ENCODE measurements around the gene KRT4. TPM values are rescaled to one million over a fixed set of nuclear protein-coding genes. Genes with fewer than 3 reads are reported as not detected.
"Not testable (repeated sequence)": the region's sequence is repeated elsewhere in the genome, so short reads cannot be mapped to it uniquely, and the experiment has no call there.

The KRT4 gene
- 1 to 10 TPM in 1 of 8 experiments, under 1 TPM in 4, not detected in 3; 0.14 to 1.7 (median 0.66) TPM for total RNA-seq

DNA sequence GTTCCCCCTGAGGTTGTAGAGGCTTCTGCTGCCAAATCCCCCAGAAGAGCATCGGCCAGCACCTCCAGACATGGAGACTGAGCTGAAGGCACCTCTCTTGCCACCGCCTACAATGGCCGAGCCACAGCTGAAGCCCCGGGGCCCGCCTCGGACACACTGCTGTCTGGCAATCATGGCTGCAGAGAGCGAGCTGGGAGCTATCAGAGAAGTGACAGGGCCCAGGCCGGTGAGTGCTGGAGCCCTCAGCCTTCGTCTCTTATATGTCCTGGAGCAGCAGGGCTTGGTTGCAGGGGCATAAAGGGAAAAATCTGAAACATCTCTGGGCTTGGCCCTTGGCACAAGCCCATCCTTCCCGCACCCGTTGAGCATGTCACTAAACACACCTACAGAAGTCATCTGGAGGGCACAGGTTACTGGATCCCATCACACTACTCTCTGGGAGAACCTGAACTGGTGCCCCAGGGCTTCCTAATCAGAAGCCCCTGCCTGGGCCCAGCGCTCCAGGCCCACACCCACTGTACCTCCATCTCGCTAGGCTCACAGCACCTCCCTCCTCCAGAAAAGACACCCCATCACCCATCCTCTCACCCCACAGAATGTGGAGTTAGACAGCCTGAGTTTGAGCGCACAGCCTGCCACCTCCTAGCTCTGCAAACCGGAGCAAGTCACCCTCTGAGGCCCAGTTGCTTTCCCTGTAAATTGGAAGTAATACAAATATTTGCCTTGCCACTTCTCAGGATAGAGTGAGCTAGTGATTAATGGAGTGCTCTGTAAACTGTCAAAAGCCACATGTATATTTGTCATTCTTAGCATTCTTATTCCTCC, at the start of gene KRT4:
TSS of gene KRT4 (minus strand) at position 232 of the 825 bp plus-strand sequence. CDS start at position 174, 58 bp downstream.
- in situ Hi-C loops (cut with MboI; ENCODE audit: low pct_unique_long_range_greater_than_20kb in 2 of 9, low sequenced_read_pairs in 9 of 9, unreplicated experiment in 9 of 9) = no loop called here
- Histone ChIP-seq H3K27ac (no peak within 1 kb of the TSS), H3K4me3 (no peak within 1 kb of the TSS), H3K4me1 (replicated peaks in 1 of 2) (peaks cover 0 to 6% of the 10 kb centered on the region in 2 donors)
- ATAC-seq (replicated peaks in 6 of 8) = peak in 1 of 8 experiments; percentile 91
- 27 to 100% (median 92%) methylated on average over 1 to 5 of the region's 15 CpGs; no CpG with 5 or more reads in 3 of the 10 experiments for WGBS, 10 experiments

- no peak for ATAC-seq (replicated peaks in 6 of 8)
These were observed 48.1 kb upstream of the KRT4 start for GRCh38 chr12:52862023-52862422.

DNA sequence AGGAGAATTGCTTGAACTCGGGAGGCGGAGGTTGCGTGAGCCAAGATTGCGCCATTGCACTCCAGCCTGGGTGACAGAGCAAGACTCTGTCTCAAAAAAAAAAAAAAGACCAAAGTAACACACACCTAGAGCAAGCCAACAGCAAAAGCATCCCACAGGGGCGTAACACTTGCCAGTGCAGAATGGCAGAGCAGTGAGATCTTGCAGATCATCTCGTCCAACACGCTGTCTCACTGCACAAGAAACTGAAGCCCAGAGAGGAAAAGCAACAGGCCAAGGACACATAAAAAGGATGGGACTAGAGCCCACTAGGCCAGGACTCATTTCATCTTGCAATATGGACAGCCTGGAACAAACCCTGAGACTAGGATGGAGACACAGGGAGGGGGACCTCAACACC, 47.6 kb upstream of the KRT4 start:
- no peak overlapping the region for H3K4me3 ChIP-seq
- in situ Hi-C loops (cut with MboI; ENCODE audit: low pct_unique_long_range_greater_than_20kb in 2 of 9, low sequenced_read_pairs in 9 of 9, unreplicated experiment in 9 of 9) = loop anchor here in 3 of 9 experiments (10.0 to 25.0 kb wide), 3 partner anchors 199 to 277 kb away; partner anchors contain the start of gene KRT2 (in 1 of the 3)
- no peak for ATAC-seq (replicated peaks in 6 of 8)
- H3K27ac ChIP-seq = no peak overlapping the region
- no peaks in the 10 kb centered on the region for H3K4me1 ChIP-seq (replicated peaks in 1 of 2)
- WGBS, 10 experiments = 60 to 100% (median 77%) methylated on average over 1 to 6 of the region's 7 CpGs; no CpG with 5 or more reads in 5 of the 10 experiments

More at GRCh38 chr12:52862023-52862422, 48.1 kb upstream of the KRT4 start:
- H3K4me3 ChIP-seq = no peak overlapping the region
- in situ Hi-C loops (cut with MboI; ENCODE audit: low pct_unique_long_range_greater_than_20kb in 2 of 9, low sequenced_read_pairs in 9 of 9, unreplicated experiment in 9 of 9) = loop anchor here in 3 of 9 experiments (10.0 to 25.0 kb wide), 3 partner anchors 200 to 277 kb away; partner anchors contain the start of gene KRT2 (in 1 of the 3)
- no peak overlapping the region for H3K27ac ChIP-seq
- 0 to 100% (median 20%) methylated on average over 1 to 2 of the region's 2 CpGs; no CpG with 5 or more reads in 5 of the 10 experiments for WGBS, 10 experiments
- H3K4me1 ChIP-seq (replicated peaks in 1 of 2) = no peaks in the 10 kb centered on the region

GRCh38 chr12:52860102-52860823, 46.3 kb upstream of the KRT4 start:
- 21 to 73% (median 65%) methylated on average over 3 of the region's 6 CpGs; no CpG with 5 or more reads in 6 of the 10 experiments for WGBS, 10 experiments
- Histone ChIP-seq H3K4me1 (replicated peaks in 1 of 2) (no peaks in the 10 kb centered on the region), H3K27ac (no peak overlapping the region), H3K4me3 (no peak overlapping the region)
- peak in 3 of 8 experiments; percentile 98 to 99 (median 99) for ATAC-seq (replicated peaks in 6 of 8)
- in situ Hi-C loops (cut with MboI; ENCODE audit: low pct_unique_long_range_greater_than_20kb in 2 of 9, low sequenced_read_pairs in 9 of 9, unreplicated experiment in 9 of 9) = loop anchor here in 3 of 9 experiments (10.0 to 25.0 kb wide), 3 partner anchors 198 to 275 kb away; partner anchors contain the start of gene KRT2 (in 1 of the 3)

DNA sequence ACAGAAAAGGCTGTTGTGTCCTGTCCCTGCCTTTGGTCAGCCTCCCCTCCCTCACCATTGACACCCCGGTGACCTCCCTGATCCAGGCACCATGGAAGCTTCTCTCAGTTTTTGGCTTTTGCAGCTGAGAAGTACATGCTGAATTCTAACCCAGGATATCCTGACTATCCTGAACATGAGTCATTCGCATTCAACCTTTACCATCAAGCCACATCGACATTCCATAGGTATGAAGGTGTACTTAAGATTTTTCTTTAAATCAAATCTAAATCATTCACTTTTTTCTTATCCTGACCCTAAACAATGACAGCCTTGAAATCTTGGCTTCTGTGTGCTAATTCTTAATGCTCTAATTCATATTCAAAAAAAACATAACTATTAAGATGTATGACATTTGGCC, 43.6 kb upstream of the KRT4 start:
- no peaks in the 10 kb centered on the region for H3K4me1 ChIP-seq (replicated peaks in 1 of 2)
- WGBS, 10 experiments = 63 to 100% (median 95%) methylated on average over 1 to 3 of the region's 3 CpGs; no CpG with 5 or more reads in 2 of the 10 experiments
- in situ Hi-C loops (cut with MboI; ENCODE audit: low pct_unique_long_range_greater_than_20kb in 2 of 9, low sequenced_read_pairs in 9 of 9, unreplicated experiment in 9 of 9) = loop anchor here in 2 of 9 experiments (25.0 kb wide), 2 partner anchors 195 to 270 kb away; partner anchors contain the start of gene KRT2 (in 1 of the 2)
- ATAC-seq (replicated peaks in 6 of 8) = no peak
- H3K4me3 ChIP-seq = no peak overlapping the region
- no peak overlapping the region for H3K27ac ChIP-seq

- H3K4me1 ChIP-seq (replicated peaks in 1 of 2) = no peaks in the 10 kb centered on the region
- no peak overlapping the region for H3K27ac ChIP-seq
- WGBS, 10 experiments = 17 to 91% (median 77%) methylated on average over 1 to 3 of the region's 3 CpGs; no CpG with 5 or more reads in 4 of the 10 experiments
- no peak overlapping the region for H3K4me3 ChIP-seq
- in situ Hi-C loops (cut with MboI; ENCODE audit: low pct_unique_long_range_greater_than_20kb in 2 of 9, low sequenced_read_pairs in 9 of 9, unreplicated experiment in 9 of 9) = loop anchor here in 2 of 9 experiments (25.0 kb wide), 2 partner anchors 194 to 269 kb away; partner anchors contain the start of gene KRT2 (in 1 of the 2)
- no peak for ATAC-seq (replicated peaks in 6 of 8)
These were observed 42.9 kb upstream of the KRT4 start for GRCh38 chr12:52856787-52857186.

DNA sequence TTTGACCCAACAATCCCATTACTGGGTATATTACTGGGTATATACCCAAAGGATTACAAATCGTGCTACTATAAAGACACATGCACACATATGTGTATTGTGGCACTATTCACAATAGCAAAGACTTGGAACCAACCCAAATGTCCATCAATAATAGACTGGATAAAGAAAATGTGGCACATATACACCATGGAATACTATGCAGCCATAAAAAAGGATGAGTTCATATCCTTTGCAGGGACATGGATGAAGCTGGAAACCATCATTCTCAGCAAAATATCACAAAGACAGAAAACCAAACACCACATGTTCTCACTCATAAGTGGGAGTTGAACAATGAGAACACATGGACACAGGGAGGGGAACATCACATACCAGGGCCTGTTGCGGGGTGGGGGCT, 42.2 kb upstream of the KRT4 start:
- not testable (repeated sequence) for H3K4me1 ChIP-seq (replicated peaks in 1 of 2); ATAC-seq (replicated peaks in 6 of 8); H3K4me3 ChIP-seq; H3K27ac ChIP-seq
- WGBS, 10 experiments = 50 to 100% (median 86%) methylated on average over 1 of the region's 2 CpGs; no CpG with 5 or more reads in 7 of the 10 experiments
- in situ Hi-C loops (cut with MboI; ENCODE audit: low pct_unique_long_range_greater_than_20kb in 2 of 9, low sequenced_read_pairs in 9 of 9, unreplicated experiment in 9 of 9) = loop anchor here in 2 of 9 experiments (25.0 kb wide), 2 partner anchors 194 to 269 kb away; partner anchors contain the start of gene KRT2 (in 1 of the 2)

- no peak for ATAC-seq (replicated peaks in 6 of 8)
These were observed 37.9 kb upstream of the KRT4 start for GRCh38 chr12:52851787-52852186.

GRCh38 chr12:52850681-52851080, 36.8 kb upstream of the KRT4 start:
- Histone ChIP-seq H3K27ac (no peak overlapping the region), H3K4me3 (no peak overlapping the region), H3K4me1 (replicated peaks in 1 of 2) (no peaks in the 10 kb centered on the region)
- WGBS, 10 experiments = 29 to 100% (median 80%) methylated on average over 1 to 3 of the region's 5 CpGs; no CpG with 5 or more reads in 5 of the 10 experiments
- in situ Hi-C loops (cut with MboI; ENCODE audit: low pct_unique_long_range_greater_than_20kb in 2 of 9, low sequenced_read_pairs in 9 of 9, unreplicated experiment in 9 of 9) = loop anchor here in 2 of 9 experiments (25.0 kb wide), 2 partner anchors 188 to 263 kb away; partner anchors contain the start of gene KRT2 (in 1 of the 2)
- no peak for ATAC-seq (replicated peaks in 6 of 8)

More at GRCh38 chr12:52851787-52852186, 37.9 kb upstream of the KRT4 start:
- Histone ChIP-seq H3K4me3 (no peak overlapping the region), H3K27ac (no peak overlapping the region), H3K4me1 (replicated peaks in 1 of 2) (no peaks in the 10 kb centered on the region)
- in situ Hi-C loops (cut with MboI; ENCODE audit: low pct_unique_long_range_greater_than_20kb in 2 of 9, low sequenced_read_pairs in 9 of 9, unreplicated experiment in 9 of 9) = loop anchor here in 2 of 9 experiments (25.0 kb wide), 2 partner anchors 189 to 264 kb away; partner anchors contain the start of gene KRT2 (in 1 of the 2)

DNA sequence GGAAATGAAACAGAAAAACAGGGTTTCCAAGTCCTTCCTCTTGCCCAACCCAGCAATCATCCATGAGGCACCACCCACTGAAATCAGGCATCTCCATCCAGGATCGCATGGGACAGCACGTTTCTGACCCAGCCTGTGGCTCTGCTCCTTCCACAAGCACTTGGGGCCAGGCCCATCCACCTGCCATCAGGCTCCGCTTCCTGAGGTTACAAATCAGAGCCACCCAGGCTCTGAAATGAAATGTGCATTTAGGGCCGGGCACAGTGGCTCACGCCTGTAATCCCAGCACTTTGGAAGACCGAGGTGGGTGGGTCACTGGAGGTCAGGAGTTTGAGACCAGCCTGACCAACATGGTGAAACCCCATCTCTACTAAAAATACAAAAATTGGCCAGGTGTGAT, 35.6 kb upstream of the KRT4 start:
- Histone ChIP-seq H3K4me3 (no peak overlapping the region), H3K27ac (no peak overlapping the region), H3K4me1 (replicated peaks in 1 of 2) (no peaks in the 10 kb centered on the region)
- in situ Hi-C loops (cut with MboI; ENCODE audit: low pct_unique_long_range_greater_than_20kb in 2 of 9, low sequenced_read_pairs in 9 of 9, unreplicated experiment in 9 of 9) = no loop called here
- WGBS, 10 experiments = 17 to 88% (median 43%) methylated on average over 1 to 4 of the region's 6 CpGs; no CpG with 5 or more reads in 6 of the 10 experiments
- ATAC-seq (replicated peaks in 6 of 8) = peak in 1 of 8 experiments; percentile 19

- in situ Hi-C loops (cut with MboI; ENCODE audit: low pct_unique_long_range_greater_than_20kb in 2 of 9, low sequenced_read_pairs in 9 of 9, unreplicated experiment in 9 of 9) = no loop called here
- no peak for ATAC-seq (replicated peaks in 6 of 8)
- H3K27ac ChIP-seq = no peak within 1 kb of the TSS
- WGBS, 10 experiments = 10 to 85% (median 55%) methylated on average over 1 to 8 of the region's 16 CpGs; no CpG with 5 or more reads in 4 of the 10 experiments
- no peak within 1 kb of the TSS for H3K4me3 ChIP-seq
- no peaks in the 10 kb centered on the region for H3K4me1 ChIP-seq (replicated peaks in 1 of 2)
These were observed 34.8 kb upstream of the KRT4 start, which contains the start of gene KRT78 for GRCh38 chr12:52848661-52849255. Gene KRT78 (minus strand): TSS chr12:52848994. CDS start chr12:52848930, 64 bp downstream.
